AG08396 (cell line): ENCODE results near the gene SRA1.

Experiments
- DNase-seq: peaks from one replicate; pipeline ENCODE4 v3.0.0; 2012; ENCODE audit warnings: low spot score, mixed read lengths

The SRA1 gene

GRCh38 chr5:140549237-140550144, 7.8 kb downstream of the SRA1 start:
- peak; percentile 20 for DNase-seq

GRCh38 chr5:140548791-140549190, 8.5 kb downstream of the SRA1 start:
- no peak for DNase-seq

DNA sequence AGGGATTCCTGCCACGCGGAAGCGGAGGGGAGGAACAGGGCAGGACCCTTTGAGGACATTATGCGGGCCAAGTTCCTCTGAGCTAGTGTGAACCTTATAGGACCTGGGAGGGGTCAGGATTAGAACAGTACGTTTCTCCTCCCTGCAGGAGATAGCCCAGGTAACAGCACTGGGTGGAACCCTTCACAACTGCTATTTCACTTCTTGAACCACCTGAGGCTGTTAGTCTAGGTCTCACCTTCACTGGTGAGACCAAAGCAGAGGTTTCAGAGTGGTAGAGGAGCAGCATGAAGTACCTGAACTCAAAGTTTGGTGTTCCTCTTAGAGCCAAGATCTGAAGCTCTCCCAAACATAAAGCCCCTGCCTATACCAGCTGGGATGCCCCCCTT, 9.0 kb downstream of the SRA1 start:
- DNase-seq, result no peak

GRCh38 chr5:140547508-140548299, 9.6 kb downstream of the SRA1 start, which contains the start of gene EIF4EBP3:
Gene EIF4EBP3 (plus strand): TSS chr5:140547662. CDS start chr5:140547738, 76 bp downstream.
- peak; percentile 95 for DNase-seq

GRCh38 chr5:140546851-140547507, 10.3 kb downstream of the SRA1 start:
- DNase-seq, result no peak

- no peak for DNase-seq
Measured at GRCh38 chr5:140545606-140546005, 11.7 kb downstream of the SRA1 start.

GRCh38 chr5:140544986-140545385, 12.3 kb downstream of the SRA1 start:
- DNase-seq, result no peak

DNA sequence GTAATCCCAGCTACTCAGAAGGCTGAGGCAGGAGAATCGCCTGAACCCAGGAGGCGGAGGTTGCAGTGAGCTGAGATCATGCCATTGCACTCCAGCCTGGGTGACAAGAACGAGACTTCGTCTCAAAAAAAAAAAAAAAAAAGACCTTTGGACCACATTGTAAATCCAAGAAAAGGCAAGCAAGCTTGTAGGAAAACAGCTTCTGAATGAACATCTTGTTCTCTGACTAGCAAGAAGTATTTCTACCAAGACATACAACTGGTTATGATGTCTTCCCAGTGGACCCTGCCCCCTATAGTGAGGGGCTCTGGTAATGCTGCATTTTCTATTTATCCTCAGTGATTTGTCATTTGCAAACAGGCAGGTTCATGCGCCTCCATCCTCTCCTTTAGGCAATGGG, 14.3 kb downstream of the SRA1 start:
- no peak for DNase-seq

DNA sequence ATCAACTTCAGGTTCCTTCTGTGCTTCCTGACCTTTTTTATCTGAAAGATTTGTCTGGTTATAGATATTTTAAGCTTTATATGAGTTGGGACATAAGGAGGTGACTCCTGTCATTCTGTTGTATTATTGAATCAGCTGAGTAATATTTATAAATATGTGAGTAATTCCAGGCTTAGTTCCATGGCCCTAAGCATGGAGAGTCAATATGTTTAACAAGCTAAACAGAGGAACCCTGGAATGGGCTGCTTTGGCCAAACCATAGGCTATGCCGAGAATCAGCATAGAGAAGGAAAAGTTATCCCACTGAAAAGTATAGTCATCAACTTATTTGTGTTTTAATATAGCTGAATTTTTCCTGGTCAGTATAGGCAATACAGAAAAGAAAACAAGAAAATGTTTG, 17.0 kb downstream of the SRA1 start:
- no peak for DNase-seq

DNA sequence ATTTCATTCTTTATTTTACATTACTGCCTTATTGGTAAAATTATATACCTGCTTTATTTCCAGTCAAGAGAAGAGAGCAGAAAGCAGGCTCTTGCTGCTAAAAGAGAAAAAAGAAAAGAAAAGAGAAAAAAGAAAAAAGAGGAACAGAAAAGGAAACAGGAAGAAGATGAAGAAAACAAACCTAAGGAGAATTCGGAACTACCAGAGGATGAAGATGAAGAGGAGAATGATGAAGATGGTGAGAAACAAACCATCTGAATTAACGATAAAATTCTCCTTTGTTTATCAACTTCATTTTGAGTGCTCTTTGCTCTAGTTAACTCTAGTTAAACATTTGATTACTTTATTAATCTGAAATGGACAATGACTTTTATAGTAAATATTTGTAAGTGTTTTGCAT, 33.3 kb downstream of the SRA1 start:
- no peak for DNase-seq

GRCh38 chr5:140513124-140513523, 44.1 kb downstream of the SRA1 start:
- no peak for DNase-seq

DNA sequence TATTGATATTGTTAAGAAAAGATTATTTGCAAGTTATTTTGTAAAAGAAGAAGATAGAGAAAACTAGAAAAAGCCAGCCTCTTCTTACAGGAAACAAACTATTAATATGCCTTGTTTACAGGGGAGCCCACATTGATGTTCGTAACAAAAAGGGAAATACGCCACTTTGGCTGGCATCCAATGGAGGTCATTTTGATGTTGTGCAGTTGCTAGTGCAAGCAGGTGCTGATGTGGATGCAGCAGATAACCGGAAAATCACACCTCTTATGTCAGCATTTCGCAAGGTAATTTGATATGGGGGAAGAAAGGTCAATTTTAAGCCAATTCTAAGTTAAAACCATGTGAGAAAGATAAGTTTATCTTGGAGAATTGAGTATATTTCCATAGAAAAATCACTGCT, 47.4 kb downstream of the SRA1 start:
- DNase-seq, result no peak

DNA sequence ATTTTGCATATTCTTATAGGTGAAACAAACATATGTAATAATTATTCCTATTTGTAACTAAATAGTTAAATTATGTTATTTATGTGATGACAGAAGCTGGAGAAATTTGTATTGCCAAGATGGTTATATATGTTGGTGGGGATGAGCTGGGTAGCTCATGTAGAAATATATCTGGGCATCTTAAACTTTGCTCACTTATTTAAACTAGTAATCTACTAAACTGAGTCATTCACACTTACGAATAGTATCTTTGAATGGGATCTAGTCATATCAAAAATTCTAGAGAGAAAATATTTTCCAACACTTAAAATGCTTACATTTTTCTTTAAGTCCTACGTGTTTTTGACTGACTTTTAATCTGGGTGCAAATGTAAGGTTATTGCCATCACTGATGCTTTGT, 54.4 kb downstream of the SRA1 start:
- DNase-seq, result no peak
